Measurements from ENCODE around the gene ISCA1.

GRCh38 chr9:86250123-86250522 lies 32.2 kb downstream of the ISCA1 start:
- TF ChIP-seq CTCF (IDR thresholded peaks at IDR 0.05; ENCODE audit: extremely low read depth in 1 of 2, insufficient read depth in 1 of 2, low read depth in 1 of 2, low read length in 2 of 2), result no peak
- TF ChIP-seq JUN (IDR thresholded peaks at IDR 0.05; ENCODE audit: borderline replicate concordance, insufficient read depth, insufficient read length, low read depth), result no peak
- TF ChIP-seq POLR2A (IDR thresholded peaks at IDR 0.05; ENCODE audit: low read depth, low read length), result no peak
